ENCODE measurements around the gene PRPS1L1. TPM values are rescaled to one million over a fixed set of nuclear protein-coding genes. Genes with fewer than 3 reads are reported as not detected.

PRPS1L1 gene
- not detected in 5 replicates for total RNA-seq (2022; extraction: Qiagen RNA extraction; ENCODE audit: low read depth)

GRCh38 chr7:18027628-18028027, at the start of gene PRPS1L1:
PRPS1L1 (minus strand) TSS chr7:18027846.

Other genes with a start within 250 kb of the PRPS1L1 start
- gene SNX13, start 87.4 kb downstream of the PRPS1L1 start, total RNA-seq (2022; extraction: Qiagen RNA extraction; ENCODE audit: low read depth): 12.9 to 19.7 TPM (median 15.3 TPM) in 5 replicates